ENCODE measurements around the gene TMUB2.

TMUB2 gene

DNA sequence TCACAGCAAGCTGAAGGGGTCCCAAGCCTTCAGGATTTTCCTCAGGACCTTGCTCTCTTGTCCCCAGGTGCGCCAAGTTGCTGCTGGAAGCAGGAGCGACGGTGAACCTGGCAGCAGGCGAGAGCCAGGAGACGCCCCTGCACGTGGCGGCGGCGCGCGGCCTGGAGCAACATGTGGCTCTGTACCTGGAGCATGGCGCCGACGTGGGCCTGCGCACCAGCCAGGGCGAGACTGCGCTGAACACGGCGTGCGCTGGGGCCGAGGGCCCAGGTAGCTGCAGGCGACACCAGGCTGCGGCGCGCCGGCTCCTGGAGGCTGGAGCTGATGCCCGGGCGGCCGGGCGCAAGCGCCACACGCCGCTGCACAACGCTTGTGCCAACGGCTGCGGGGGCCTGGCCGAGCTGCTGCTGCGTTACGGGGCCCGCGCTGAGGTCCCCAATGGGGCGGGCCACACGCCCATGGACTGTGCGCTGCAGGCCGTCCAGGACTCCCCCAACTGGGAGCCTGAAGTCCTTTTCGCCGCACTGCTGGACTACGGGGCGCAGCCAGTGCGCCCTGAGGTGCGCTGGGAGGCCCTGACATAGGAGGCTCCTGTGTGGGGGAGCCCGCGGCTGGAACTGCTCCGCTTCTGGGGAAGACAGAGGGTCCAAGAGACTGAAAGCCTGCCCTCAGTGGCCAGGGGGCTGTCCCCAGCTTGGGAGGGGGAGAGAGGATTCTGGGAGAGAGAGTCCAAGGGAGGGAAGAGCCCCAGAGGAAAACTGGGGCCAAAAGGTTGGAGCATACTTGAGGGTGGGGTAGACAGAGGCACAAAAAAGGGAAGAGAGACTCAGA, 9.9 kb upstream of the TMUB2 start:
- no peak for DNase-seq

DNA sequence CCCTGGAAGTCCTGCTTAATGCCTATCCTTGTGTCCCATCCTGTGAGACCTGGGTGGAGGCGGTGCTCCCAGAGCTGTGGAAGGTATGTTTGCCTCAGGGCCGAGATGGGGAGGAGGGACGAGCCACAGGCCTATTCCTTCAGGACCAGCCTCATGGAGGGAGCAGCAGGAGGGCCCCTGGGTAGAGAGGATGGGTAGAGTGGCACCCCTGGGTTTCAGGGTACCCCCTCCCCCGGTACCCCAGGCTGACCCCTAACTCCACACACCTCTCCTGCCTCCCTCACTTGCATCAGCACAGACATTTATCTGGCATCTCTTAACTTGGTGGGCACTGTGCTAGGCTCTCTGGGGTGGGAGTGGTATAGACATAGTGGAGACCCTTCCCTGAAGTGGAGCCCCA, 9.1 kb upstream of the TMUB2 start:
- DNase-seq, result no peak

DNA sequence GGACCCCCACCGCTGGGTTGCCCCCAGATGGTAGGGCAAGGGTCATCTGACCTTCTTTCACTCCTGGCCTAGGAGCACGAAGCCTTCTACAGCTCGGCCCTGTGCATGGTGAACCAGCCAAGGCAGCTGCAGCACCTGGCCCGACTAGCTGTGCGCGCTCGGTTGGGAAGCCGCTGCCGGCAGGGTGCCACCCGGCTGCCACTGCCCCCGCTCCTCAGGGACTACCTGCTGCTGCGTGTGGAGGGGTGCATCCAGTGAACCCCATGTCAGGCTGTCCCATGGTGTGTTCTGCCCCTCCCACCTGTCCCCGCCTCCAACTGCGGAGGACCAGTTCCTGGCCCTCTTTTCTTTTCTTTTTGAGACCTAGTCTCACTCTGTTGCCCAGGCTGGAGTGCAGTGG, 8.6 kb upstream of the TMUB2 start:
- no peak for DNase-seq

DNA sequence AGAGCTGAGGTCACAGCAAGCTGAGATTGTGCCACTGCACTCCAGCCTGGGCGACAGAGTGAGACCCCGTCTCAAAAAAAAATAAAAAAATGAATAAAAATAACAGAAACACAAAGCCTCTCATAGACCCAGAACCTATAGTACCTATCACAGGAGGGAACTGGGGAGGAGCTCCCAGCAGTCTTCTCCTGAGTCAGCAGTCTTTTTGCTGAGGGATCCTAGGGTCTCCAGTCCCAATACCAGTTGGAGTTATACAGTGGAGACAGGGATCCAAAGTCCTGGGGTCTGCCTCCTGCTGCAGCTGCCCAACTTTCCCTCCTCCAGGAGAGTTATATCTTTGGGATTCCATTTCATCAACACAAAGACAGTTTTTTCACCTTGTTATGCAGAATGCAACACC, 3.7 kb upstream of the TMUB2 start:
- DNase-seq, result no peak

DNA sequence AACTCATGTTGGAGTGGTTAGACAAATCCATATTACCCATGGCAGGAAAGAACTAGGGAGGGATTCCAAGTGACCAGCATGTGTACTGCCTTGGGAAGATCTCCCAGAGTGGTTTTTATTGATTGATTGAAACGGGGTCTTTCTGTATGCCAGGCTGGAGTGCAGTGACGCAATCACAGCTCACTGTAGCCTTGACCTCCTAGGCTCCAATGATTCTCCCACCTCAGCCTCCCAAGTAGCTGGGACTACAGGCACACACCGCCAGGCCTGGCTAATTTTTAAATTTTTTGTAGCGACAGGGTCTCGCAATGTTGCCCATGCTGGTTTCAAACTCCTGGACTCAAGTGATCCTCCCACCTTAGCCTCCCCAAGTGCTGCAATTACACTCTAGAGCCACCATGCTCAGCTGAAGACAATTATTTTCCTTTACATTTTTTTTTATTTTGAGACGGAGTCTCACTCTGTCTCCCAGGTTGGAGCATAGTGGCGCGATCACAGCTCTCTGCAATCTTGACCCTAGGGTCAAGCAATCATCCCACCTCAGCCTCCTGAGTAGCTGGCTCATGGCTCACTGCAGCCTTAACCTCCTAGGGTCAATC, 2.5 kb upstream of the TMUB2 start:
- DNase-seq, result no peak

DNA sequence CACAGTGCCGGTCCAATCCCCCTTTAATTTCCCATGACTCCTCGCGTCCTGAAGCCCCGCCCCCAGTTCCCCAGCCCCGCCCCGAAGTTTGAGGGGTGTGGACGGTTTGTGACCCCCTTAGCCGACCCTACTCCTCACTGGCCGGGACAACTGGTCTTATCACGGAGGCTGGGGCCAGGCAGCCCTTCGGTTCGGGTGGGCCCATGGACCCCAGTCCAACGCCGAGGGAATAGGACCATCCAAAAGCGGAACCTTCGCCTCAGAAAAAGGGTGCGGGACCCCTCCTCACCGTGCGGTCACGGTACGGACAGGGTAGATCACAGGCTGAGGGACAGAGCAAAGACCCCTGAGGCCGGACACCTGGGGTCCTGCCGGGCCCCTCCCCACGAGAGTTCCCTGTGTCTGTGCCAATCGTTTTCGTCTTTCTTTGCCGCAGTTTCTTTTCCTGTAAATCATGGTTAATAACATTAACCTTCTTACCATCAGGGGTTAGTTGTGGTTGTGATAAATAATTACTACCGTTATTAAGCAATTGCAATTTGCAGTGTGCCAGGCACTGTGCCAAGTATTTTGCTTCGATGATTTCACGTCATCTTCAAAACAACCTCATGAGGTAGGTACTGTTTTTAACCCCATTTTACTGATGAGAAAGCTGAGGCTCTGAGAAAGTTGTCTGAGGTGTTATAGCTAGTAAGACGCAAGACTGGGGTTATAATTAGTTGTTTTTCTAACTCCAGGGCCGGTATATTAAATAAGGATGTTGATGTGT, 543 bp downstream of the TMUB2 start:
- DNase-seq, result peak in 1 of 2 donors; percentile 86

DNA sequence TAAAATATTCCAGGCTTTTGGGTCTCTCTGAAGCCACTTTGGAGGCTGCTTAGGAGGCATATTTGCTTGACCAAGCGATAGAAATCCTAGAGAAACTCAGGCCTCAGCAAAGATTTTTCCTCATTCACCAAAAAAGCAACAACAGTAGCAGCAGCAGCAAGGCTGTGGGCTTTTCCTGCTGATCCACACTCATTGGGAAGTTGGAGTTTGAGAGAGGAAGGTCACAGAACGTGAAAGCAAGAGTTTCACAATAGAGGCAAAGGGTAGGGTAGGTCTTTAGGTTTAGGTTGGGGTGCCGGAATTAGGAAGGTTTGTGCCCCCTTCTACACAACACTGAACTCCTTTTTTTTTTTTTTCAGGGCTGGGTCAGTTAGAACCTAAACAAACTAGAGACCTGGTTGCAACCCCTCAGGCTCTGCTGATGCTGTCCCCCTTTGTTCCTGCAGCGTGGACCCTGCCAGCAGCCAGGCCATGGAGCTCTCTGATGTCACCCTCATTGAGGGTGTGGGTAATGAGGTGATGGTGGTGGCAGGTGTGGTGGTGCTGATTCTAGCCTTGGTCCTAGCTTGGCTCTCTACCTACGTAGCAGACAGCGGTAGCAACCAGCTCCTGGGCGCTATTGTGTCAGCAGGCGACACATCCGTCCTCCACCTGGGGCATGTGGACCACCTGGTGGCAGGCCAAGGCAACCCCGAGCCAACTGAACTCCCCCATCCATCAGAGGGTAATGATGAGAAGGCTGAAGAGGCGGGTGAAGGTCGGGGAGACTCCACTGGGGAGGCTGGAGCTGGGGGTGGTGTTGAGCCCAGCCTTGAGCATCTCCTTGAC, 2.0 kb downstream of the TMUB2 start:
- no peak for DNase-seq

DNA sequence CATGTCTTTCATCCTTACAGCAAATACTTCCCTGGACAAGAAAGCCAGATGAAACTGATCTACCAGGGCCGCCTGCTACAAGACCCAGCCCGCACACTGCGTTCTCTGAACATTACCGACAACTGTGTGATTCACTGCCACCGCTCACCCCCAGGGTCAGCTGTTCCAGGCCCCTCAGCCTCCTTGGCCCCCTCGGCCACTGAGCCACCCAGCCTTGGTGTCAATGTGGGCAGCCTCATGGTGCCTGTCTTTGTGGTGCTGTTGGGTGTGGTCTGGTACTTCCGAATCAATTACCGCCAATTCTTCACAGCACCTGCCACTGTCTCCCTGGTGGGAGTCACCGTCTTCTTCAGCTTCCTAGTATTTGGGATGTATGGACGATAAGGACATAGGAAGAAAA, 3.7 kb downstream of the TMUB2 start:
- DNase-seq, result no peak

DNA sequence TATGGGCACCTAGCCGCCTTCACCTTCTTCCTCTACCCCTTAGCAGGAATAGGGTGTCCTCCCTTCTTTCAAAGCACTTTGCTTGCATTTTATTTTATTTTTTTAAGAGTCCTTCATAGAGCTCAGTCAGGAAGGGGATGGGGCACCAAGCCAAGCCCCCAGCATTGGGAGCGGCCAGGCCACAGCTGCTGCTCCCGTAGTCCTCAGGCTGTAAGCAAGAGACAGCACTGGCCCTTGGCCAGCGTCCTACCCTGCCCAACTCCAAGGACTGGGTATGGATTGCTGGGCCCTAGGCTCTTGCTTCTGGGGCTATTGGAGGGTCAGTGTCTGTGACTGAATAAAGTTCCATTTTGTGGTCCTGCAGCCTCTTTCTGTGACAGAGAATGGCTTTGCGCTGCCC, 4.6 kb downstream of the TMUB2 start:
- no peak for DNase-seq

DNA sequence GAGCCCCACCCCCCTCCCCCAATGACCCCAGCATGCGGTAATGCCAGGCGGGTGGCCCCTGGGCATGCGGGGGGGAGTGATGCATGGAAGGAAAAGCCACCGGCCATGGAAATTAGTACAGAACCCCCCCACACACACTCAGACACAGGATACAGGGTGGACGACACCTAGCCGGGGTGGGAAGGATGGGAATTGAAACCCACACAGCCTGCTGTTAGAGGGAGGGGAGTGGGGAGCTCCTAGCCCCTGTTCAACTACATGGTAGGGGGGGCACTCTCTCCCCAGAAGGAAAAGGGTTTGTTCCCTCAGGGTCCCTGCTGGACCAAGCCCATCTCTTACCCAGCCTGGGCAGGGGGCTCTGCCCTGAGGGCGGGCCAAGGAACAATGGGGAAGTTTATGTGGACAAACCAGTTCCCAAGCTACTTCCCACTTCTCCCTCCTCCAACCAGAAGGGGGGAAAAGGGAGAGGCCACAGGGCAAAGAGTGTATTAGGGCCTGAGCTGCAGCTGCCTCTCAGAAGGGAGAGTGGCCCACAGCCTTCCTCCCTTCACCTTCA, 5.2 kb downstream of the TMUB2 start:
- DNase-seq, result no peak

DNA sequence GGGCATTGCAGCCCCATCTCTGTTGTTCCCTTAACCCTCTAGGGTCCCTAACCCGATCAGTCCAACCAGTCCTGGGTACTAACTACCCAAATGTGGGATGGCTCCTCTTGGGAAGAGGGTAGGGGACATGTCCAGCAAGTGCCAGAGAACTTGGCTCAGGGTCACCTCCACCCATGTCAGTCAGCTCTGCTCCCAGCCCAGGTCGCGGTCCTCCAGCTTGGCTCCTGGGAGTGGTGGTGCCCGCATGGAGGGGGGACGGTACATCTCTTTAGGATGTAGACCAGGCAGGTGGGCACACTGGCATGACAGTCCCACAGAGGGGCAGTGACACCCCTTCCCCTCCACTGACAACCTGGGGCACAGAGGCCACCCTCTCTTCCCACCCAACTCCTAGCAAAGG, 6.0 kb downstream of the TMUB2 start:
- no peak for DNase-seq

DNA sequence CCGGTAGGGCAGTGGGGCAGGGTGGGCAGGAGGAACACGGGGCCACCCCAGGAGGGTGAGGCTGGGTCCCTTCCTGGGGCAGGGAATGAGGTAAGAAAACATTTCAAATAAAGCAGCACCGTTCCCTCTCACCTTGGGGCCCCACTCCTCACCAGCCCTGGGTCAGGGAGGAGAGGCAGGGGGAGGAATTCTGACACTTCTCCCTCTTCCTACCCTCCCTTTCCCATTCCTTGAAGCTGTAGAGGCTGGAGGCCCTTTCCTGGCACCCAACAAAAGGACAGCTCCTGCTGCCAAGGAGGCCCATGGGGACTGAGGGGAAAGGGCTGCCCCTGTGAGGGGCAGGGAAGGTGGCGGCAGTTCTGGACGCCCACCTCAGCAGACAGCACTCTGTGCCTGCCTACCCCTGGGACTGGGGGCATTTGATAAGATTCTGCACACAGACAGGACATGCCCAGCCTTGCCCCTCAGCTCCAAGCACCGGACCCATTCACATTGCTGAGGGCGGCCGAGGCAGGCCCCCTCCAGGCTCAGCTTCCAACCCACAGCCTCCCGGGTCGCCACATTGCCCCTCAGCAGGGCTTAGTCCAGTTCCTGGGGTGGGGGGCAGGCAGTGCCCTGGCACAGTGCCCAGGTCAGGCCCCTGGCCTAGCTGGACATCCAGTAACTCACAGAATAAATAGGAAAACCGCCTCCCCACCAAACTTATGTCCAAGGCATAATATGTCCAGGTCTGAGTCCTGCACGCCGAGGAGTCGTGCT, 6.7 kb downstream of the TMUB2 start:
- DNase-seq, result no peak

DNA sequence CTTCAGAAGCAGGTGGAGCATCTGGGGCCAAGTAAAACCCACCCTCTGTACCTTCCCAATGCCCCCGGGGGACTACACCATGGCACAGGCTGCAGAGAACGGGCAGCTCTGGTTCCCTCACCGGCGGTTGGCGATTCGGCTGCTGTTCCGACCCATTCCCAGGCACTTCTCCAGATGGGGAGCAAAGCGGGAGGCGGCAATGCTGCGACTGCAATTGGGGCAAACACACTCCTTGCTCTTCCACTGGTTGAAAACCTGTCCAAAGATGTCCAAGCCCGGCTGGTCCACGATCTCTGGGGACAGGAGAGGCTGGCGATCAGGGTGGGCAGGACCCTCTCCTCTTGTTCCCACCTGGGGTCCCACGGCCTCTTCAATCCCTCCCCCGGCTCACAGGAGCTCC, 10.3 kb downstream of the TMUB2 start:
- DNase-seq, result no peak

DNA sequence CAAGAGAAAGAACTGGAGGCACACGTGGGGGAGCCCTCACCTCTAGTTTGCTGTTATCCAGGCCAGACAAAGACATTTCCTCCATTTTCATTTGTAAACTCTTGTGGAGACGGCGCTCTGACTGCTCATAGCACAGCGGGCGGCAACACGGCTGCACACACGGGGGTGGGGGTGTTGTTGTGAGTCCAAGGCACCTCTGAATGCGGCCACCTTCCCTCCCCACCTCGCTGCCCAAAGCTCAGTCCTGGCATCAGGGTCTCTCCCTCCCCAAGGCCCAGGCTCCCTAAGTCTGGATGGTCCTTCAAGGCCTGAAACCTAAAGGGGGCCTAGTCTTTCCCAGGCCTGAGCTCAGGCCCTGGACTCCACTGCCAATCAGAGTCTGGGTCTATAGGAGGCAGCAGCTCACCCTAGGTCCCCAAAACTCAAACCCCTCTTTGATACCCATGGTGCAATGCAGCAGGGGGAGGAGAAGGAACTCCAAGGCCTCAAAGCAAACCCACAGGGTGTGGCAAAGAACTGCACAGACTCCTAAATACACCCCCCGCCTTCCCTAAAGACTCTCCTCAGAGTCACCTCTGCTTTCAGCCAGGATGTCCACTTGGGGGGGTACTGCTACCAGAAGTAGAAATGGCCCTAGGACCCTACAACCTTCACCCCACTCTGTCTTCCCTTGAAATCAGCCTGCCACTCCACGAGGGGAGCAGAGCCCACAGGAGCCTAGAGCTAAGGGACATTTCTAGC, 11.4 kb downstream of the TMUB2 start:
- DNase-seq, result no peak

DNA sequence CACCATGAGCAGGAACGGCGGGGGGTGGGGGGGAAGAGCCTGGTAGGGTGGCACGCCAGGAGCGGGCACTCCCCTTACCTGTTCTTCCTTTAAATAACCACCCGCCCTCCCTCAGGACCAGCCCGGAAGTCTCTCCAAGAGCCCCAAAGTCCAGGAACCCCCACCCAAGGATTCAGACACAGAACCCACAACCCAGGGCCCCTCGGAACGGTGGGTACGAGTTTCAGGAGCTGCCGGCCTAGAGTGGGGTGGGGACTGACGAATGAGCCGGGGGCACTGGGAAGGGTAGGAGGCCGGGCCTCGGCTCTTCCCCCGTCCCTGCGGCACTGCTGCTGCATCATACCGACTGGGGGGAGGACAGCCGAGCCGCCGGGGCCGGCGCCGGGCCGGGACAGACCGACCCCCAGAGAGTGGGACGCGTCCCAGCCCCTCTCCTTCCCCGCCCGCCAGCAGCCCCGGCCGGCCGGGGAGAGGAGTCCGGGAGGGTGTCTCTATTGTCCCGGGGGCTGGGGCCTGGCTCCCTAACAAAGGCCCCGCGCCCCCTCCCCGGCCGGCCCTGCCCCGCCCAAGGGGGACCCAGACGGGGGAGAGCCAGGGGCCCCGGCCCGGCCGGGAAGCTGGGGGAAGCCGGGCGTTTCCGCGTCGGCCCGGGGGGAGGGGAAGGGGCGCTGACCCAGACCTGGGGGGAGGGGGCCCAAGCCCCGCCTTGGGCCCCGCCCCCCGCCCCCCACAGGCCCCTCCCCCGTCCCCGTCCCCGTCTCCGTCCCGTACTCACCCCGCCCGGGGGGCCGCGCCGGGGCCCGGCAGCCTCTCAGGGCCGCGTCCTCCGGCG, 12.2 kb downstream of the TMUB2 start:
- no peak for DNase-seq

DNA sequence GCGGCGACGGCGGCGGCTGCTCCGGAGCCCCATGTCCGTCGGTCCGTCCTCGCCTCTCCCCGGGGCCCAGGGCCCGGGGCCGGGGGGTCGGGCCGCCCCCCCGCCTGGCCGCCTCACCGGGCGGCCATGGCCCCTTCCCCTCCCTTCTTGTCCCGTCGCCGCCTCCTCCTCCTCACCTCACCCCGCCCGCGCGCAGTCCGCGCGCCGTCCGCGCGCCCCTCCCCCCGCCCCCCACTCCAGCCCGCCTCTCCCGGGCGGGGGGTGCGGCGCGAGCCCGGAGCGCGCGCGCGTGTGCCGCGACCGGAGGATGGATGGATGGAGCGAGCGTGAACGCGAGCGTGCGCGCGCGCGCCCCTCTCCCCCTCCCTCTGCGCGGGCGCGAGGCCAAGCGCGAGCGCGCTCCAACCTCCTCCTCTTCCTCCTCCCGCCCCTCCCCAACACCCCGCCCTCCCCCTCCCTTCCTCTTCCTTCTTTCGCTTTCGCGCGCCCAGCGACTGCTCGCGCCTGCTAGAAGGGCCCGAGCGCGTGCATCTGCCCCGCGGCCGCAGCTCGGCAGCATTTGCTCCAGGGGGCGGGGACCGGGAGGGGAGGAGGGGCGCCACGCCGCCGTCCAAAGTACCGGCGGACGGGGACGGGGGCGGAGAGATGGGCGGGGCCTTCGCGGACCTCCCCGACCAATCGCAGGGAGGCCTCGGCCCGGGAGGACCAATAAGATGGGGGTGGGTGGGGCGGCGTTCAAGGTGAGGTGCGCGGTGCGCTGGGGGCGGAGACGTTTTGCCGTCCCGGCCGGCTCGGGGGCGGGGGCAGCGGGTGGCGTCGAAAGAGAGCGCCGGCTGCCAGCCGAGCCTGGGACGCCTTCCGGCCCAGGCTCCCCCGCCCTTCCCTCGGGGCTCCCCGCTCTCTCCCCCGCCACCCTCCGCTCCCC, 13.0 kb downstream of the TMUB2 start, which contains the start of gene ATXN7L3:
ATXN7L3 (minus strand) TSS at position 332 of the 925 bp plus-strand sequence. CDS start 1,814 bp downstream, outside the sequence.
- DNase-seq, result peak; percentile 91 to 94

DNA sequence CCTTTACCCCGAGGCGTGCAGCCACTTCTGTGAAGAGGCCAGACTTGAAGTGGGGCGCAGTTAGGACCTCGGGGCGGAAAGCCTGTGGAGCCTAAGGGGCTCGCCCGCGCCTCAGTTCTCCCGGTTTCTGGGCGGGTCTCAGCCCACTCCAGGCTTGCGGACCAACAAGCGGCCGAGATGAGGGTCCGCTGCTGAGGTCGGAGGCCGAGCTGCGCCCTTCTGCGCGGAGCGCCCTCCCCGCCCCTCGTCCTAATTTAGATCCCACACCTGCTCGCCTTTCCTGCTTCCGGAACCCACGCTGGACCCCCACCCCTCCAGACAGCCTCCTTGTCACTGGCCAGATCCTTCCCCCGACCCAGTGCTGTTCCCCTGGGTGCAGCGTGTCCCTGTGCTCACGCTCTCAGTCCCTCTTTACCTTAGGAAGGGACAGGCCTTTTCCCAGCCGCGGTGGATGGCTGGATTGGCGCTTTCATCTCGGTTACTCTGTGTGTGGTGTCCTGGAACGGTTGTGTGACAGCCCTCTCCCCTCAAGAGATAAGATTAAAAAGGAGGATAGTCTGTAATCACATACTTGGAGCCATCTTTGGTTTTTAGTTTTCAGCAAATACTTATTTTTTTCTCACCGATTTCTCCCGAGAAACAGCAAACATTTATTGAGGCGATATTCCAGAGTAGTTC, 13.8 kb downstream of the TMUB2 start:
- no peak for DNase-seq

DNA sequence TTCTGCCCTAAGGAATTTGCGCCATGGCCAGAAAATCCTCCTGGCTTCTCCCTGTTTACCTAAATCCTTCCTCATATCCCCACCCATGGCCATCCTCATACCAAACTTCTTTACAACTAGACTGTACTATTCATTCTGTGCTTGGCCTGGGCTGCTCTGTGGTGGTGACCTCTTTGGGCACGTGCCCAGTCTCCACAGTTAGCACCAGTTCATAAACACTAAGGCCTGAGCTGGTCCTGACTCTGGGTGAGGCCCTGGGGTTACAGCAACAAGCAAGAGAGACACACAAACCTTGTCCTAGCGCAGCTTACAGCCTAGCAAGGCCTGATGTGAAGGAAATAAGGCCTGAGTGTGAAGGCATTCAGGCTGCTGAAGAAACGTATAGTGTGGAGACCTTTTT, 16.0 kb downstream of the TMUB2 start:
- DNase-seq, result no peak
